Right renal cortex interstitium (tissue), 3 donors: ENCODE data around the gene OR6K6. TPM values are rescaled to one million over a fixed set of nuclear protein-coding genes. Genes with fewer than 3 reads are reported as not detected.

ENCODE experiments used
- DNase-seq, 3 donors: peaks; one replicate each; pipeline ENCODE4 v3.0.0-alpha.2; 2013; ENCODE audit warnings: low read depth in 3 of 3, low spot score in 2 of 3
- polyA plus RNA-seq, 3 donors: library from polyadenylated mRNA; unstranded; fragments of 120-200 nt; gene quantifications; one replicate each; pipeline ENCODE4 v1.2.1, GENCODE V29; 2013; ENCODE audit not compliant: insufficient read length in 3 of 3

Gene OR6K6
- not detected for polyA plus RNA-seq

- DNase-seq: no peak
These were observed at the start of gene OR6K6 for GRCh38 chr1:158754420-158754819. Gene OR6K6 (plus strand): TSS chr1:158754720. CDS start chr1:158754888, 168 bp downstream.

- no peak for DNase-seq
These were observed 48.4 kb upstream of the OR6K6 start for GRCh38 chr1:158706096-158706495.

GRCh38 chr1:158711098-158711497 lies 43.4 kb upstream of the OR6K6 start:
- no peak for DNase-seq

GRCh38 chr1:158714754-158715153 lies 39.8 kb upstream of the OR6K6 start:
- no peak for DNase-seq

- DNase-seq: no peak
These were observed 38.2 kb upstream of the OR6K6 start for GRCh38 chr1:158716335-158716734.

GRCh38 chr1:158717344-158717743 lies 37.2 kb upstream of the OR6K6 start:
- DNase-seq: no peak

- no peak for DNase-seq
These were observed 34.9 kb upstream of the OR6K6 start for GRCh38 chr1:158719664-158720063.

- DNase-seq: no peak
These were observed 33.9 kb upstream of the OR6K6 start, which contains the start of gene OR6K3 for GRCh38 chr1:158720620-158721019. Gene OR6K3 (minus strand): TSS chr1:158720720. CDS start chr1:158718115, 2,605 bp downstream.

GRCh38 chr1:158724442-158724841 lies 30.1 kb upstream of the OR6K6 start:
- no peak for DNase-seq

- no peak for DNase-seq
These were observed 25.9 kb upstream of the OR6K6 start for GRCh38 chr1:158728510-158729225.

GRCh38 chr1:158730453-158730852 lies 24.1 kb upstream of the OR6K6 start:
- DNase-seq: no peak

GRCh38 chr1:158731707-158732106 lies 22.8 kb upstream of the OR6K6 start:
- no peak for DNase-seq

GRCh38 chr1:158732524-158732923 lies 22.0 kb upstream of the OR6K6 start:
- DNase-seq: no peak

- no peak for DNase-seq
These were observed 18.7 kb upstream of the OR6K6 start for GRCh38 chr1:158735848-158736247.

- no peak for DNase-seq
These were observed 2.3 kb upstream of the OR6K6 start for GRCh38 chr1:158752155-158752712.

- no peak for DNase-seq
These were observed 17.7 kb downstream of the OR6K6 start, which contains the start of gene OR6N1 for GRCh38 chr1:158771950-158772866. Gene OR6N1 (minus strand): TSS chr1:158772195. CDS start chr1:158766682, 5,513 bp downstream.

GRCh38 chr1:158781104-158781503 lies 26.6 kb downstream of the OR6K6 start, which contains the start of gene OR6N2:
Gene OR6N2 (minus strand): TSS chr1:158781204. CDS start chr1:158777635, 3,569 bp downstream.
- no peak for DNase-seq

- no peak for DNase-seq
These were observed 39.1 kb downstream of the OR6K6 start for GRCh38 chr1:158793604-158794003.

GRCh38 chr1:158794247-158794646 lies 39.7 kb downstream of the OR6K6 start:
- no peak for DNase-seq

- DNase-seq: no peak
These were observed 44.0 kb downstream of the OR6K6 start for GRCh38 chr1:158798531-158798930.

GRCh38 chr1:158799689-158800088 lies 45.2 kb downstream of the OR6K6 start:
- no peak for DNase-seq
